GM12891 (cell line): Measurements from ENCODE around the gene NUB1.

Experiments
- DNase-seq: peaks from one replicate; pipeline ENCODE4 v3.0.0; 2011; ENCODE audit warnings: low spot score; ENCODE audit not compliant: insufficient read length
- FAIRE-seq: peaks from 2 replicates; lab custom pipeline; 2011; peaks lifted over from hg19 to GRCh38; lab: Jason Lieb, UNC
- PAX5 ChIP-seq: IDR thresholded peaks from 2 replicates; pipeline ENCODE4 v1.6.1; 2011; ENCODE audit warnings: low read length, moderate library complexity, mild to moderate bottlenecking; ENCODE audit not compliant: insufficient read depth, severe bottlenecking
- POLR2A ChIP-seq: IDR thresholded peaks from 2 replicates; pipeline ENCODE4 v1.6.1; 2011; ENCODE audit warnings: low read depth, low read length, control low read depth
- POLR2AphosphoS5 ChIP-seq: IDR thresholded peaks from 2 replicates; pipeline ENCODE4 v1.6.1; 2011; ENCODE audit warnings: low read depth, low read length, control low read depth
- POU2F2 ChIP-seq: IDR thresholded peaks from 2 replicates; pipeline ENCODE4 v1.6.1; 2011; ENCODE audit warnings: low read depth, mild to moderate bottlenecking, control low read depth, low read length, moderate library complexity
- SPI1 ChIP-seq: IDR thresholded peaks from 2 replicates; pipeline ENCODE4 v1.6.1; 2011; ENCODE audit warnings: low read depth, low read length, control low read depth
- TAF1 ChIP-seq: IDR thresholded peaks from 2 replicates; pipeline ENCODE4 v1.6.1; 2011; ENCODE audit warnings: low read depth, low read length, control low read depth

NUB1 gene

GRCh38 chr7:151327022-151327421 lies 14.6 kb upstream of the NUB1 start:
- TF ChIP-seq TAF1: no peak
- no peak for TF ChIP-seq SPI1
- no peak for TF ChIP-seq POU2F2
- TF ChIP-seq POLR2AphosphoS5: no peak
- TF ChIP-seq POLR2A: no peak
- TF ChIP-seq PAX5: no peak
- FAIRE-seq (no peak), DNase-seq (no peak)

GRCh38 chr7:151327659-151328058 lies 14.0 kb upstream of the NUB1 start:
- DNase-seq: no peak
- TF ChIP-seq POLR2A (no peak), POU2F2 (no peak), PAX5 (no peak)
- no peak for FAIRE-seq

- DNase-seq: no peak
- FAIRE-seq: no peak
- no peak for TF ChIP-seq POLR2A
- TF ChIP-seq POU2F2: no peak
- no peak for TF ChIP-seq SPI1
- no peak for TF ChIP-seq POLR2AphosphoS5
- no peak for TF ChIP-seq TAF1
- no peak for TF ChIP-seq PAX5
These were observed 11.4 kb upstream of the NUB1 start for GRCh38 chr7:151330181-151330580.

- FAIRE-seq (no peak), DNase-seq (no peak)
- TF ChIP-seq SPI1 (no peak), POU2F2 (no peak), TAF1 (no peak), PAX5 (no peak), POLR2AphosphoS5 (no peak), POLR2A (no peak)
These were observed 11.0 kb upstream of the NUB1 start for GRCh38 chr7:151330661-151331060.

GRCh38 chr7:151334628-151335027 lies 7.0 kb upstream of the NUB1 start:
- no peak for TF ChIP-seq PAX5
- no peak for FAIRE-seq

GRCh38 chr7:151336027-151336708 lies 5.4 kb upstream of the NUB1 start:
- TF ChIP-seq SPI1: no peak
- FAIRE-seq (no peak), DNase-seq (no peak)

More at GRCh38 chr7:151334628-151335027, 7.0 kb upstream of the NUB1 start:
- no peak for DNase-seq

GRCh38 chr7:151337346-151337745 lies 4.3 kb upstream of the NUB1 start:
- no peak for DNase-seq
- no peak for FAIRE-seq
- no peak for TF ChIP-seq PAX5
- no peak for TF ChIP-seq POLR2A
- no peak for TF ChIP-seq POU2F2
- TF ChIP-seq POLR2AphosphoS5: no peak
- no peak for TF ChIP-seq SPI1
- TF ChIP-seq TAF1: no peak

- FAIRE-seq (no peak), DNase-seq (no peak)
- TF ChIP-seq PAX5 (no peak), POLR2A (no peak), SPI1 (no peak), POU2F2 (no peak), TAF1 (no peak), POLR2AphosphoS5 (no peak)
These were observed 2.8 kb upstream of the NUB1 start for GRCh38 chr7:151338809-151339208.

- DNase-seq (no peak), FAIRE-seq (peak; percentile 35)
- no peak for TF ChIP-seq TAF1
- no peak for TF ChIP-seq SPI1
- TF ChIP-seq POU2F2: no peak
These were observed 1.8 kb upstream of the NUB1 start for GRCh38 chr7:151339651-151340382.

GRCh38 chr7:151340794-151341356 lies 737 bp upstream of the NUB1 start:
- no peak for DNase-seq
- TF ChIP-seq PAX5 (no peak), SPI1 (no peak), POLR2A (no peak), POU2F2 (no peak), TAF1 (no peak), POLR2AphosphoS5 (no peak)
- FAIRE-seq: no peak

- DNase-seq (no peak), FAIRE-seq (peak; percentile 31)
- TF ChIP-seq TAF1 (no peak), POLR2A (no peak), SPI1 (peak; percentile 51; the same call in 1 of the 2 replicates)
These were observed 562 bp downstream of the NUB1 start for GRCh38 chr7:151342102-151342646.
